Activated T-helper 1 cell treated with anti-CD3 and anti-CD28 coated beads, Interleukin-2, amount 50 U/mL, for 16 hours (primary cell): ENCODE results near the gene SYT13.
A peak's percentile ranks its signal among the peaks of the same experiment; 100 is the strongest.
"Not testable (repeated sequence)": the region's sequence is repeated elsewhere in the genome, so short reads cannot be mapped to it uniquely, and the experiment has no call there.

Experiments used
- DNase-seq, 2 donors: peaks; one replicate each; pipeline ENCODE4 v3.0.0-alpha.2; 2020; ENCODE audit warnings: low read depth in 1 of 2, low spot score in 1 of 2

SYT13 gene

DNA sequence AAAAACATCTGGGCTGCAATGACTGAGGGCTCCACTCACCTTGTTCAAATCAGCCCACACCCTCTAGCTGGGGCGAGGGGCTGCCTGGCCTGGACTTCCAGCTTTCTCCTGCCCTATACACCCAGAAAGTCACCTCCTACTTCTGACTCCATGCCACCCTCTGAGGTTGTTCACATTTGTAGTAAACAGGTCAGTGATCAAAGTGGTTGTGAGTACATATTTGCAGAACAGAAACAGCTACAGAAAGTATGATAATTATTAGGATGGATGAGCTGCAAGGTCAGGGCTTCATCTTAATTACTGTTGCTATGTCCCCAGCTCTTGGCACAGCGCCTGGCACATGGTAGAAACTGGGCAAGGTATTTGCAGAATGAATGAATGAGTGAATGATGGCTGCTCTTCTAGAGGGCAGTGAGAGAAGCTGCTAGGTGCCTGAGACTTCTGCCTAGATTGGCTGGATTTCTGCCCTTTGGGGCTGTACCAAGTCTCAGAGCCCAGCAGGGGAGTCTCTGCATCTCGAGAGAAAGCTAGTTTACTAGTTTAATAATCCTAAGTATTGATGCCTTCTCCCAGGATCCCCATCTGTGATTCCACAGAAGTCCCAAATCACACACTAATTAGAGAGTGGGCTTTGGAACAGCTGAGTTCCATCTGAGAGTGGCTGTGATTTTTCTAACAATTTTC lies 36.0 kb downstream of the SYT13 start:
- DNase-seq: no peak

DNA sequence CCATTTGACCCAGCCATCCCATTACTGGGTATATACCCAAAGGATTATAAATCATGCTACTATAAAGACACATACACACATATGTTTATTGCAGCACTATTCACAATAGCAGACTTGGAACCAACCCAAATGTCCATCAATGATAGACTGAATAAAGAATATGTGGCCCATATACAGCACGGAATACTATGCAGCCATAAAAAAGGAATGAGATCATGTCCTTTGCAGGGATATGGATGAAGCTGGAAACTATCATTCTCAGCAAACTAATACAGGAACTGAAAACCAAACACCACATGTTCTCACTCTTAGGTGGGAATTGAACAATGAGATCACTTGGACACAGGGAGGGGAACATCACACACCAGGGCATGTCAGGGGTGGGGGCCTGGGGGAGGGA lies 36.8 kb downstream of the SYT13 start:
- DNase-seq: not testable (repeated sequence)

DNA sequence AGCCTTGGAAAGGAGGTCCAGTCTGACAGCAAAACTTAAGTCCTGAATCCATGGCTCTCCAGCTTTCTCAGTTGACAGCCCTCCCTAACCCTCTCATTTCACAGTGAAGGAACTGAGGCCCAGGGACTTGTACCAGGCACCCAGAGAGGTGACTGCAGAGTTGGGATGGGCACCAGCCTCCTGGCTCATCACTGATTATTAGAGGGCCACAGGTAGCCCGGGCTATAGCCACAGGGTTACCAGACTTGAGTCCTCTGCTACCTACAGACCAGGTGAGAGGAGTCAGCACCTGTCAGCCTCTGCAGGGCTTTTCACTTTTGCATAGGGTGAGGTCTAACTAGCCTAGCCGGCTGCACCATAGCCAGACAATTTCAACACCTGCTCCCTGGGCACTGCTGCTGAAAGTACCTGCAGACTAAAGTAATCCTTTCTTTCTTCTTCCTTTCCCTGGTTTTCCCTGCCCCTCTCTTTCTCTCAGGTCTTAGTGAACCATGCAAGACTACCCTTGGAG lies 37.6 kb downstream of the SYT13 start:
- DNase-seq: no peak

DNA sequence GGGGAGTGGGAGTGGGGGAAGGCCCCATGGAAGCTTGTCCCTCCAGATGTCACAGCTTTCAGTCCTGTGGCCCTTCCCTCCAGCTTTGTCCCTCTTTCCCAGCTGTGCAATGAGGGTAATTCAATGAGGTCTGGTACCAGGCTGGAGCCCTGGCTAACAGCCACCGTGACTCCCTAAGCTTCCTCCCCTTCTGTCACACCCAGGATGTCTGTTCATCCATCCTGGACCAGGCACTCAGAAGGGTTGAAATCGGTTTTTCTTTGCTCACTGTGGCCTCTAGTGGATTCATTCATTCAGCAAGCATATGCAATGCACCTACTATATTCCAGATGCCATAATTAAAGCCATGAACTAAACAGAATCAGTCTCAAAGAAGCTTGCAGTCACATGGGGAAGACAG lies 38.7 kb downstream of the SYT13 start:
- DNase-seq: no peak

DNA sequence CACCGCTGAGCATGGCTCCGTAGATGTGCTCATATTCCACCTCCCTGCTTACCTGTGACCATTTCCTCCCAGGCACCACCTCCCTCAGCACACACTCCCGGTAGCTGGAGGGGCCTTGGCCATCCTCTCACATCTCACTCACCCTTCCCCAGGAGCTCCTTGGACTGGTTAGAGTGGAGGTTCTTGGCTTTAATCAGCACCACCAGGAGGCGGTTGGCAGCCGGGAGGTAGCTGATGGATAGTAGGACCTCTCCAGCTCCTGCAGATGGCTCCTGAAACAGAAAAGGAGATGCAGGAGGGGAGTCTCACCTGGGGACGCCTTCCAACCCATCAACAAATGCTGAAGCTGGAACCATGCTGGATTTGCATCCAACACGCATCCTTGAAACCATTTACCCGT lies 39.9 kb downstream of the SYT13 start:
- no peak for DNase-seq

DNA sequence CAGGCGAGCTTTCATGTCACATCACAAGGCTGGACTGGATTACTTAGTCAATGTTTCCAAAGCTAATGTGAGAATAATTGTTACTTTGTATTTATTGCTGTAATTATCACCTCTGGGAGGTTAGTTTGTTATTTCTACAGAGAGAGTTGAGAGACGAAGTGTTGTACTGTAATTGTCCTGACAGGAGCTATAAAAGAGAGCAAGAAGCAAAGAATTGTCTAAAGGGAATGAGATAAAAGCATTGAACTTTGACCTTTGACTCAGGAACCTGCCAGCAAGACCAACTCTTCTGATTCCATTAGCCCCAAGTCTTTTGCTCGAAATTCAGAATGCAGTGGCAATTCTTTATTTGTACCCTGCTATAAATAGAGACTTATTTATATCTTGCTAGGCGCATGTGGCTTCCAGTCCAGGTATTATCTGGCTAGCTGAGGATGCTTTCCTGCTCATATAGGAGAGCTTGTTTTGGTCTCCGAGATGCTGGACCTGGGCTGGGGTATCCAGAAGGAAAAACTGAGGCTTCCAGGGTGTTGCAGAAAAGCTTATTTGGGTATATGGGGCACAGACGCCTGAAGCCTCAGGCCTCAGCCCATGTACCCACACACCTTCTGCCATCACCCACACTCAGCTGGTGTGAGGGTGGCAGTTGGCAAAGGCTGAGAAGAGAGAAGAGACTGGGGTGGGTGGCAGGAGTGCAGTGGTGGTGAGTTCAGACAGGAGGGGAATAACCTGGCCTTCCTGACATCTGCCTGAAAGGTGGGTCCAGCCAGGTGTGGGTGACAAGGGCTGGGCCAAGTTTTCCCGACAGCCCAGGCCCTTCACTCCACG lies 40.7 kb downstream of the SYT13 start:
- DNase-seq: no peak

DNA sequence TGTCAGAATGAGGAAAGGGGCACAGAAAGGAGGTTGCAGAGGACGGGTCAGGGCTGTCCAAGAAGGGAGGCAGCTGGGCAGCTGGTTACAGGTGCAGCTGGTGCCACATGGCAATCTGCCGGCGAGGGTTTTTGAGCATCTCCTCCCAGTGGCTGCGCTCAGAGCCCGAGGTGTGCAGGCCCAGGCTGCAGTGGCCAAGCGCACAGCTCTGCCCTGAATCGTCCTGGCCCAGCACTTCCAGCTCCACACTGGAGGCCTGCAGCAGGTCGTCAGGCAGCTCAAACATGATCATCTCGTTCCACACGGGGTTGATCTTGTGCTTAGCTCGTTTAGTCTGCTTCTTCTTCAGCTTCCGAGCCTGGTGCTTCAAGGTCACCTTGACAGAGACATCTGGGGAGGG lies 42.2 kb downstream of the SYT13 start:
- no peak for DNase-seq

DNA sequence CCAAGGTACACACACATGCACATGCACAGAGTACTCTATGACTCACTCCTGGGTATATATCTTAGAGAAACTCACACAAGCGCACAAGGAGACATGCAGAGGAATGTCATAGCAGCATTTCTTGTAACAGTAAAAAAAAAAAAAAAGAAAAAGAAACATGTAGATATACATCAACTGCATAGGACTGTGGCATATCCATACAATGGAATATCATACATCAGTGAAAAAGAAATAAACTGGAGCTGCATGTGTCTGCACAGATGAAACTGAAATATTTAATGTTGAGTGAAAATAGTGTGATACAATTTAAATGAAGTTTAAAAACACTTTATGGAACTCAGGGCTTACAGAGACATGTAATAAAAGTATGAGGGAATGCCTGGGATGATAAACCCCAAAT lies 46.4 kb downstream of the SYT13 start:
- no peak for DNase-seq

DNA sequence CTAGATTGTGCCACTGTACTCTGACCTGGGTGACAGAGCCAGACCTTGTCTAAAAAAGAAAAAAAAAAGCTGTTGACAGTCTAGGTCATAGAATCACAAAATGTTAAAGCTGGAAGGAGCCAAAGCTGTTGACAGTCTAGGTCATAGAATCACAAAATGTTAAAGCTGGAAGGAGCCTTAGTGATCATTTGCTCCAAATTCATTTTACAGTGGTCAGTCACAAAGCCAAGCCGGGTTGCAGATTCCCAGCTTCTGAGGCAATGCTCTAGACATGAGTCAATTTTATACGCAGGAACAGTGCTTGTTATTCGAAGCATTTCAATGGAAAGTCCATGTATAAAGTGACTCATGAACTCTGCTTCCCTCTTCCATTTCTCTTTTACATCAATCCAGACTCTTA lies 47.4 kb downstream of the SYT13 start:
- no peak for DNase-seq

DNA sequence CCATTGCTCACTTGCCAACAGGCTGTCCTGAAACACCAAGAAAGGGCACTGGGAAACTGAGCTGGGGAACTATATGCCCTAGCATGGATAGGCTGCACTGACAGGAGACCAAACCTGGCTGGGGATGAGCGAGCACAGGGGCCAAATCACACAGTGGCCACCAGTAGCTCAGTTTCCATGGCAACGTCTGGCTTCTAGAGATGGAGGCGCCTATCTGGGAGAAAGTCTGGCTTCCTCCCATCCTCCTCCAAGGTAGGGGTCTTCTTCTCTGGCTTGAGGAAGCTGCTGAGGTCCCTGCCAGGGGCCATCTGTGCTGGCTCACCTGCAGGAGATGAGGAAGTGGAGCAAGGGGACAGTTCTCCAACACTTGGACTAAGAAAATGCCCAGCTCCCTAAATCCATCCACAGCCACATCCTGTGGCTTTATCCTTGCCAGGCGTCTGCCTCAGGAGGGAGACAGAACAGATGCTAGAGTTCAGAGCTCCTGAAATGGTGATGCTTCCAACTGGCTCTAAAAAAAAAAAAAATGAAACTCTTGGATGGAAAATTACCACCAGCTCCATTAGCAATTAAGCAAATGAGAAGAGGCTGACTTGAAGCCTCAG lies 48.3 kb downstream of the SYT13 start:
- no peak for DNase-seq

DNA sequence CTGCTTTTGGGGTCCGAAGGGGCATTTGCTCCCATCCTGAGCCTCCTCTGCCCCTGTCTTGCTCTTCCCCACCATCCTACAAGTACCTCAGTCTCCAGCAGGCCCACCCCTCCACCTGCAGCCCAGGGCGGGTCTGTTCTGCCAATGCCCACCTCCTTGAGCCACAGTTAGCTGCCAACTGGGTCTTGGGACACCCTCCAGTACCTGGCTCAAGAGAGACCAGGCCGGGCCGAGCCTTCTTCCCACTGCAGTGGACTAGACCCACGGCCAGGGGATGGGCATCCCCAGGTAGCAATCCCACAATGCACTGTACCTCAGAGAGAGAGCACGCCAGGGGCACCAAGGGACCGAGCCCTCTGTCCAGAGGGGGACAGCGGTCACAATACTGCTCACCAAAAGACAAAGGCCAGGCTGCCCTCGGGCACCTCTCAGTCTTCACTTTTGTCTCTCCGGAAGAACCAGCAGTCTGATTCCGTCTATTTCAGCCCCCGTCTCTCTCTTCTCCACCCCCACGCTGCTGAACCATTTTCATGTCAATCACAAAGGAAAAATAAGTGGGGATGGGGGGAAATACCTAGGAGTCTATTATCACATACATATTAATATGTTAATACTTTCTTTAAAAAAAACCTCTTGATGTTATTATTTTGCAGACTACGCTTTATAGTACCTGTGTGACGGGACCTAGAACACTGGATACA lies 51.7 kb downstream of the SYT13 start:
- DNase-seq: no peak

DNA sequence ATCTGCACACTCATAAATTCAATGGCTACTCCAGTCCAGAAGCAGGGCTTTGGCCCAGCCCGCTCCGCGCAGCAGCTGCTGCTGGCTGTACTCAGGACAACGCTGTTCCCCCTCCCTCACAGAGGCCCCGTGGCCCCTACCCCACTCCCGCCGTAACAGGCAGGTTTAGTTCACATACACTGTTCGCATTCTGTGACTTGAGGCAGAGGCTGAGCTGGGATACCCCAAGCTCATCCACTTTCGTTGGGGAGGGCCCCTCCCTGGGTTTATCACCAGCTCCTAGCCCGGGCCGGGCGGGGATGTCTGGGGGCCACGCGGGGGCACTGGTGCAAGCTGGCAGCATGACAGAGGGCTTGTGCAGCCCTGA lies 52.4 kb downstream of the SYT13 start:
- no peak for DNase-seq

DNA sequence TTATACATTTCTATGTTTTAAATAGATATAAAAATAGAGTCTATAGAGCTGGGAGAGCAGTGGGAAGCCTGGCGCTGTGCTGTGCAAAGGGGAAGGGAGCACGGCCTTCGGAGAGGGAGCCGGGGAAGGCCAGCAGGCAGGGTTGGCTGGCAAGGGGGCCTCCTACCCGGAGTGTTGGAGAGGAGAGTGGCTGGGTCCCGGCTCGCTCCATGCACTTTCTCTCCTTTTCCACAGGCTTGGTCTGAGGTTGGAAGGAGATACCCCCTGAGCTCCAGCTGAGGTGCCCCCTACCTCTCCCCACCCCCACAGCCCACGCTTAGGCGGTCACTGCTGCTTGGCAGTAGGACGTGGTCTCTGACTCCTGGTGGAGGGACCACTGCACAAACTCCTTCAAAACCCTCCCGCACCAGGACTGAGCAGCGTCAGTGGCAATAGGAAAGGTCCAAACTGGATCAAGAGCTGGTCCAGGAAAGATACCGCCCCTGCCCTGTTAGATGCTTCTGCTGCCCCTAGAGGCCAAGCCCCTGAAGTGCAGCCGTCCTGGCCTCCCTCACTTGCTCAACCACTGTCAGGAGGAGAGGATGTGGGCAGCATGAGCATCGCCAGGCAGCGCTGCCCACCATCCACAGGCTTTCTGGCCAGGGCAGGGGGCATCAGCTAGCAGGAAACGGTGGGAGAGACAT lies 52.9 kb downstream of the SYT13 start:
- peak; percentile 20 to 22 for DNase-seq

DNA sequence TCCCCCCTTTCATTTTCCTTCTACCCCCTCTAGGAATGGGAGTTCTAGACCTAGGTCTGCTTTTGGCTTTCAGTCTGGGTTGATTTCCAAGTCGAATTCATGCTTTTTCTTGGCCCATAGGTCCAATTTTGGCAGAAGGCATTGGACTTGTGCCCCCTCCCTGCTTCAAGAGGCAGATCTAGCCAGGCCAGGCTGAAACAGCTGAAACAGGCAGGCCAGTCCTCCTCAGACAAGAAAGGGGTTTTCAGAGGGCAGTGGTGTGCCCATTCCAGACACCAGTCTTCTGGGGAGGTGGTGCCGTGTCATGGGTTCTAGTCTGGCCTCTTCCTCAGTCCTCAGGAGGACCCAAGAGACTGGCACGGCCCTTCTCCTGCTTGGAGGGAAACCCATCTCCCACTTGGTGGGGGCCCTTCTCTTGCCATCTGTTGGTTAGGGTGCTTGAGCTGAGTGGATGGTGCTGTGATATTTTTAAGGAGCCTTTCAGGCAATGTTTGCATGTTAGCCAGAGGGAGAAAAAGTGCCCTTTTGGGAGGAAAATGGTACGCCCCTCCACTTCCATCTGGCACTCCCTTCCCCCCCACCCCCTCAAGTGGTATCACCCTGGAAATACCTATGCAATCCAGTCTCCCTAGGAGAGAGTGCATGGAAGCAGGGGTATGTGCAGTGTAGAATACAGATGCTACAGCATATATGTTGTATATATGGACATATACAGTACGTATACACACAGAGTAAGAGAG lies 53.6 kb downstream of the SYT13 start:
- DNase-seq: no peak

DNA sequence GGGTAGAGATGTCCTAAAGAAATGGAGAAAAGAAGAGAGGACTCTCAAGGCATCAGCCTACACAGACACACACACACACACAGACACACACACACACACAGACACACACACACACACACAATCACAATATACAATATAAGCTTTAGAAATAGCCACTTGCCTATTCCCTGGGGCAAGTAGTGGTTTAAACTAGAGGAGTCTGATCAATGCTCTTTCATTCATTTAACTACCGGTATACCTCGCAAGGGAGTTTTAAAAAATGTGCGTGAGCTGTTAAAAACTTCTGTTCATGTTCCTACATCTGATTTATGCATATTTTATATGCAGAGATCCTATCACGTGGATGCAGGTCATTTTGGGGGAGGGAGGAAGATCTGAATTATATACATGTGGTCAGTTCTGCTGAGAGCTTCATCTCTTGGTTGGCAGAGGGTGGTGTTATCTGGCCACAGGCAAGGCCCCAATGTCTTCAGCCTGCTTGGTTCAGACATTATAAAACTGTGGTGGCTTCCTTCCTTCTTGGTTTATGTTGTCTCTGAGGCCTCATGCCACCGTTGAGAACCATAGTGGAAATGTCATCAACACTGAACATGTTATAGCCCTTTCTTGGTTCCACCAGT lies 56.6 kb downstream of the SYT13 start:
- no peak for DNase-seq

DNA sequence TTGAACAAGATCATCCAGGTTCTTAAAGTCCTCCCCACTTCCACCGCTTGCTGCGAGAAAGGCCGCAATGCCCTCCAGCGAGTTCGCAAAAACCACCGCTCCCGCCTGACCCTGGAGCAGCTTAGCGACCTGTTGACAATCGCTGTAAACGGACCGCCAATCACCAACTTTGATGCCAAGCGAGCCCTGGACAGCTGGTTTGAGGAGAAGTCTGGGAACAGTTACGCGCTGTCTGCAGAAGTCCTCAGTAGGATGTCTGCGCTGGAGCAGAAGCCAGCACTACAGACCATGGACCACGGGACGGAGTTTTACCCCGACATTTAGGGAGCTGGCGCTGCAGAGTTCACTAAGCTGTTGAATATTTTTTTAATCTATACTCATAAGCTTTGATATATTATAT lies 58.3 kb downstream of the SYT13 start:
- DNase-seq: no peak

DNA sequence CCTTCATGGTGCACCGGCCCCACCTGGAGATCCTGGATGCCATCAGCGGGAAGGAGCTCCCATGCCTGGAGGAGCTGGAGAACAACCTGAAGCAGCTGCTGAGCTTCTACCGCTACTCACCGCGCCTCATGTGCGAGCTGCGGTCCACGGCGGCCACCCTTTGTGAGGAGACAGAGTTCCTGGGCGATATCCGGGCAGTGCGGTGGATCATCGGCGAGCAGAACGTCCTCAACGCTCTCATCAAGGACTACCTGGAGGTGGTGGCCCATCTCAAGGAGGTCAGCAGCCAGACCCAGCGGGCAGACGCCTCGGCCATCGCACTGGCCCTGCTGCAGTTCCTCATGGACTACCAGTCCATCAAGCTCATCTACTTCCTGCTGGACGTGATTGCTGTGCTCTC lies 59.2 kb downstream of the SYT13 start:
- no peak for DNase-seq

DNA sequence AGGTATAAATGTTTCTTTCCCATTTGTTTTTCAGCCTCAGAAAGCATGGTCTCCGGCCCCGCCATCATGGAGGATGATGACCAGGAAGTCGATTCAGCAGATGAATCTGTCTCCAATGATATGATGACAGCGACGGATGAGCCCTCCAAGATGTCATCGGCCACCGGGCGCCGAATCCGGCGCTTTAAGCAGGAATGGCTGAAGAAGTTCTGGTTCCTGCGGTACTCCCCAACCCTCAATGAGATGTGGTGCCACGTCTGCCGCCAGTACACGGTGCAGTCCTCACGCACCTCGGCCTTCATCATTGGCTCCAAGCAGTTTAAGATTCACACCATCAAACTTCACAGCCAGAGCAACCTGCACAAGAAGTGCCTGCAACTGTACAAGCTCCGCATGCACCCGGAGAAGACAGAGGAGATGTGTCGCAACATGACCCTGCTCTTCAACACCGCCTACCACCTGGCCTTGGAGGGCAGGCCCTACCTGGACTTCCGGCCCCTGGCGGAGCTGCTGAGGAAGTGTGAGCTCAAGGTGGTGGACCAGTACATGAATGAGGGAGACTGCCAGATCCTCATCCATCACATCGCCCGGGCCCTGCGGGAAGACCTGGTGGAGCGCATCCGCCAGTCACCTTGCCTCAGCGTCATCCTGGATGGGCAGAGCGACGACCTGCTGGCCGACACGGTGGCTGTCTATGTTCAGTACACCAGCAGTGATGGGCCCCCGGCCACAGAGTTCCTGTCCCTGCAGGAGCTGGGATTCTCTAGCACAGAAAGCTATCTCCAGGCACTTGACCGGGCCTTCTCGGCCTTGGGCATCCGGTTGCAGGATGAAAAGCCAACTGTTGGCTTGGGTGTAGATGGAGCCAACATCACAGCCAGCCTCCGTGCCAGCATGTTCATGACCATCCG lies 59.9 kb downstream of the SYT13 start:
- no peak for DNase-seq

DNA sequence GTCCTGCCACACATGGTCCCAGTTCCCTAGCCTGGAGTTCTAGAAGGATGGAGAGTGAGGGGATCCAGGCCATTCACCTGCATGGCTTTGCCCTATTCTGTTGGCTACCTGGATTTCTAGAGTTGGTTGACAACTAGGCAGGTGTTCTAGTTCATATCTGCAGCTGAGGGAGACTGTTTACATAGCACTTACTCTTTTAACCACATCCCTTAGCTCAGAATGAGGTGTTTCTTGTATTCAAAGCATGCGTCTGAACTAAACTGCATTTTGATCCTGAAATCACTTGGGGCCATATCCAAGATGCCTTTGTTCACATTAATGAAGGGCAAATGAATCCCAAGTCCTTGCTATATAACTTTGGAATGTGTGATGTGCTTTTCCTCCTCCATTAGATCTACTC lies 60.9 kb downstream of the SYT13 start:
- no peak for DNase-seq
